GM19328 (cell line): ENCODE measurements around the gene OOSP3.

Experiments
- ATAC-seq: cut with Tn5 transposase; IDR thresholded peaks from one replicate; pipeline ENCODE4 v1.9.1; 2021; ENCODE audit warnings: mild to moderate bottlenecking, moderate library complexity; ENCODE audit not compliant: unreplicated experiment

OOSP3 gene

DNA sequence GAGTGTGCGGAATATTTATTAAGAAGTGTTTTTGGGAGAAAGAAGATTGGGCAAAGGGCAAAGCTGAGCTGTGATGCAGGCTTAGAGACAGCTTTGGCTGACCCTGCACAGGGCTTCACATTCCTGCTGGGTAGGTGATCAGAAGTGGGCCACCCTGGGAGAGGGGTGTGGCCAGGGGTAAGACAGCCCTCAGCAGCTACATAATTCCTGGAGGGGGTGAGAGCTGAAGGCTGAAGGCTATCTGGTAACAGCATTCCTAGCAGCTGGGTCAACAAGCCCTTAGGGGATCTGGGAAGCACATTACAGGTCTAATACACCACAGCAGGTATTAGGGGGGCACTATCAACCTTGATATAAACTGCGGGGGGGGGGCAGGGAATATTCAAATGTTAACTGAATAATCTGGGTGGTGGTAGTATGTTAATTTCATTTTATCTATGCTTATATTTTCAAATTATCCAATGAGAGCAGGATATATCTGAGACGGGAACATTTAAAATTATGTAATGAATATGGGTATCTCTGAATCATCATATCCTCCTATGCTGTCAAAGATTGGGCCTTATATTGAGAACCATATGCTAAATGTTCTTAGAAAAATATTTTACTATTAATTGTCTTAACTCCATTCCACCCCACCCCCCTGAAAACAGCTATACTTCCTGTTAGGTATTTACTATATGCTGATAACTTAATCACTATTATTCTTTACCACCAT lies 65.6 kb downstream of the OOSP3 start:
- no peak for ATAC-seq

DNA sequence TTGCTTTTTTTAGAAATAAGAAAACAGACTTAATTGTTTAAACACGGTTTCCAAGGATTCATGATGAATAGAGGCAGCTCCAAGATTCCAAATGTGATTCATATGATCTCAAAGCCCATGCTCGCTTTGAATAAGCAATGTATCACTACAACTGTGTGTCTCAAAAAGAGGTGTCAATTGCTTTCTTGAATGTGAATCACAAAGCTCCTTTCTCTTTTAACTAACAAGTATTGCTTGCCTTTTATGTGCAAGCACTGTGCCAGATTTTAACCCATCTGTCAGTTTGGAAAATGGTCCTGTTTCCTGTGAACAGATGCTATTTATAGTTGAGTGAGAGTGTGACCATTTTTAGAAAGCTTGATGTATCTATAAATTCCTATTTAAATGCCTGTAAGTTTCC lies 66.1 kb downstream of the OOSP3 start:
- ATAC-seq: no peak
